IMR-90 (cell line): Measurements from ENCODE around the gene NGEF. TPM values are rescaled to one million over a fixed set of nuclear protein-coding genes. Genes with fewer than 3 reads are reported as not detected.

Experiments
- ATAC-seq: fragments of 200-7000 bp; cut with Tn5 transposase; 2 replicates; pipeline ENCODE4 v1.9.1; 2020; ENCODE audit warnings: low read depth, mild to moderate bottlenecking, moderate library complexity
- BruUV-seq: library from RNA; stranded (reverse); fragments of 400-500 nt; replicated peaks from 2 replicates; lab custom pipeline; 2021; lab: Mats Ljungman, UMichigan
- CTCF ChIA-PET: fragments of 300-600 bp; formaldehyde crosslinking; extraction: SDS; loops from one replicate; lab custom pipeline; 2021; ENCODE audit warnings: antibody characterized with exemption; lab: Yijun Ruan, JAX
- POLR2A ChIA-PET: fragments of 300-600 bp; sonication (Branson Sonifier 250); formaldehyde crosslinking; loops from one replicate; lab custom pipeline; 2022; ENCODE audit warnings: antibody characterized with exemption; ENCODE audit not compliant: unreplicated experiment; lab: Charles Lee
- DNase-seq: peaks from one replicate; pipeline ENCODE4 v3.0.0; 2013
- H2AFZ ChIP-seq: replicated peaks from 2 replicates; pipeline ENCODE3; 2013; ENCODE audit warnings: low read length, mild to moderate bottlenecking; ENCODE audit not compliant: poor library complexity
- H2AK5ac ChIP-seq: 2 replicates; pipeline ENCODE4 v1.6.1; 2013; ENCODE audit warnings: low read depth, low read length, inconsistent platforms
- H2AK9ac ChIP-seq: replicated peaks from 2 replicates; pipeline ENCODE3; 2013; ENCODE audit warnings: mild to moderate bottlenecking, low read depth, low read length, moderate library complexity; ENCODE audit not compliant: poor library complexity
- H2BK120ac ChIP-seq: 2 replicates; pipeline ENCODE4 v1.6.1; 2013; ENCODE audit warnings: low read depth, low read length, inconsistent platforms
- H2BK15ac ChIP-seq: 3 replicates; pipeline ENCODE4 v1.6.1; 2013; ENCODE audit warnings: low read depth, low read length, inconsistent platforms
- H2BK20ac ChIP-seq: 2 replicates; pipeline ENCODE4 v1.6.1; 2013; ENCODE audit warnings: low read depth, mild to moderate bottlenecking, inconsistent platforms, low read length, moderate library complexity
- H2BK5ac ChIP-seq: 2 replicates; pipeline ENCODE4 v1.6.1; 2013; ENCODE audit warnings: mild to moderate bottlenecking, low read depth, low read length, inconsistent platforms; ENCODE audit not compliant: poor library complexity, severe bottlenecking
- H3K14ac ChIP-seq: replicated peaks from 2 replicates; pipeline ENCODE4 v1.6.1; 2013; ENCODE audit warnings: low read depth, low read length, inconsistent platforms
- H3K18ac ChIP-seq: 2 replicates; pipeline ENCODE4 v1.6.1; 2013; ENCODE audit warnings: low read depth, low read length, control low read depth
- H3K23ac ChIP-seq: 2 replicates; pipeline ENCODE4 v1.6.1; 2013; ENCODE audit warnings: low read depth, low read length, inconsistent platforms
- H3K27ac ChIP-seq: 2 replicates; pipeline ENCODE4 v1.5.1; 2013; ENCODE audit warnings: mild to moderate bottlenecking, control low read depth, low read length; ENCODE audit not compliant: insufficient read depth
- H3K27me3 ChIP-seq: 2 replicates; pipeline ENCODE4 v1.6.1; 2013; ENCODE audit warnings: low read length; ENCODE audit not compliant: control insufficient read depth, insufficient read depth
- H3K36me3 ChIP-seq: 2 replicates; pipeline ENCODE4 v1.6.1; 2013; ENCODE audit warnings: low read length, mixed read lengths; ENCODE audit not compliant: control insufficient read depth, insufficient read depth
- H3K4ac ChIP-seq: 2 replicates; pipeline ENCODE4 v1.6.1; 2013; ENCODE audit warnings: low read depth, low read length, inconsistent platforms
- H3K4me1 ChIP-seq: 2 replicates; pipeline ENCODE4 v1.6.1; 2013; ENCODE audit warnings: low read length, mixed read lengths; ENCODE audit not compliant: control insufficient read depth, insufficient read depth
- H3K4me2 ChIP-seq: 2 replicates; pipeline ENCODE4 v1.6.1; 2013; ENCODE audit warnings: low read depth, mild to moderate bottlenecking, control low read depth, low read length, moderate library complexity
- H3K4me3 ChIP-seq: 2 replicates; pipeline ENCODE4 v1.5.1; 2013; ENCODE audit warnings: low read depth, mild to moderate bottlenecking, control low read depth, low read length, moderate library complexity; ENCODE audit not compliant: insufficient read depth
- H3K56ac ChIP-seq: 2 replicates; pipeline ENCODE4 v1.6.1; 2013; ENCODE audit warnings: low read length, inconsistent platforms; ENCODE audit not compliant: insufficient read depth; ENCODE audit errors: extremely low read depth
- H3K79me1 ChIP-seq, 2 experiments: 2 replicates each; pipeline ENCODE4 v1.6.1; 2013; ENCODE audit warnings: low read length in 2 of 2, inconsistent platforms in 1 of 2, low read depth in 1 of 2
- H3K9ac ChIP-seq: 2 replicates; pipeline ENCODE4 v1.6.1; 2013; ENCODE audit warnings: low read depth, low read length, control low read depth
- H3K9me1 ChIP-seq: 2 replicates; pipeline ENCODE4 v1.6.1; 2013; ENCODE audit warnings: low read length, inconsistent platforms; ENCODE audit not compliant: insufficient read depth
- H3K9me3 ChIP-seq: 2 replicates; pipeline ENCODE4 v1.6.1; 2013; ENCODE audit warnings: low read length; ENCODE audit not compliant: control insufficient read depth, insufficient read depth
- H4K20me1 ChIP-seq: 2 replicates; pipeline ENCODE4 v1.6.1; 2013; ENCODE audit warnings: low read length, inconsistent platforms; ENCODE audit not compliant: insufficient read depth
- H4K5ac ChIP-seq: 2 replicates; pipeline ENCODE4 v1.6.1; 2013; ENCODE audit warnings: mild to moderate bottlenecking, low read depth, low read length, control low read depth
- H4K8ac ChIP-seq, 2 experiments: 2 replicates each; pipeline ENCODE4 v1.6.1; 2013; ENCODE audit warnings: low read depth in 2 of 2, low read length in 2 of 2, control low read depth in 1 of 2, inconsistent platforms in 1 of 2
- H4K91ac ChIP-seq: 2 replicates; pipeline ENCODE4 v1.6.1; 2013; ENCODE audit warnings: low read depth, low read length, inconsistent platforms; ENCODE audit not compliant: insufficient read depth
- BHLHE40 ChIP-seq: fragments of 150-350 bp; IDR thresholded peaks from 2 replicates; pipeline ENCODE4 v1.6.1; 2016; ENCODE audit warnings: mild to moderate bottlenecking, low read depth, low read length
- CHD1 ChIP-seq: IDR thresholded peaks from 2 replicates; pipeline ENCODE4 v1.6.1; 2012; ENCODE audit warnings: low read depth, low read length, improper control_type of control experiment
- CTCF ChIP-seq: conservative IDR thresholded peaks from 2 replicates; pipeline ENCODE4 v1.5.1; 2012; ENCODE audit warnings: mild to moderate bottlenecking, low read depth, low read length, improper control_type of control experiment
- MAFK ChIP-seq: IDR thresholded peaks from 2 replicates; pipeline ENCODE4 v1.6.1; 2012; ENCODE audit warnings: low read depth, low read length, improper control_type of control experiment
- MXI1 ChIP-seq: IDR thresholded peaks from 2 replicates; pipeline ENCODE4 v1.6.1; 2012; ENCODE audit warnings: low read depth, mild to moderate bottlenecking, low read length, moderate library complexity, borderline replicate concordance
- POLR2A ChIP-seq: IDR thresholded peaks from 2 replicates; pipeline ENCODE4 v1.6.1; 2012; ENCODE audit warnings: mild to moderate bottlenecking, low read depth, low read length
- RAD21 ChIP-seq: IDR thresholded peaks from 2 replicates; pipeline ENCODE4 v1.6.1; 2012; ENCODE audit warnings: low read length, improper control_type of control experiment
- RCOR1 ChIP-seq: IDR thresholded peaks from 2 replicates; pipeline ENCODE4 v1.6.1; 2012; ENCODE audit warnings: mild to moderate bottlenecking, low read length, improper control_type of control experiment; ENCODE audit not compliant: insufficient replicate concordance
- RFX5 ChIP-seq: IDR thresholded peaks from 2 replicates; pipeline ENCODE4 v1.8.0; 2012; ENCODE audit warnings: low read depth, mild to moderate bottlenecking, low read length, moderate library complexity
- SMC3 ChIP-seq: fragments of 150-350 bp; IDR thresholded peaks from 2 replicates; pipeline ENCODE4 v1.6.1; 2016; ENCODE audit warnings: low read depth, mild to moderate bottlenecking, antibody characterized with exemption, low read length, moderate library complexity
- USF2 ChIP-seq: fragments of 150-350 bp; IDR thresholded peaks from 2 replicates; pipeline ENCODE4 v1.6.1; 2017; ENCODE audit warnings: mild to moderate bottlenecking, antibody characterized with exemption, low read length, low read depth
- WGBS, 2 experiments: methylation state at CpG; one replicate each; pipeline versions ENCODE4 v1.1.5 to v1.1.7; 2013; ENCODE audit warnings: missing lambda C conversion rate in 2 of 2; ENCODE audit not compliant: insufficient read length in 1 of 2; ENCODE audit errors: extremely low coverage in 2 of 2; 5-methylcytosine and 5-hydroxymethylcytosine counted together
- dilution Hi-C: fragments of 300-500 bp; cut with HindIII; formaldehyde crosslinking; loops from one replicate; pipeline ENCODE4 v1.14.3; 2018; ENCODE audit warnings: low sequenced_read_pairs; ENCODE audit not compliant: unreplicated experiment
- in situ Hi-C: fragments of 300-500 bp; cut with MboI; formaldehyde crosslinking; loops from 3 replicates; pipeline ENCODE4 v1.14.3; 2019; ENCODE audit warnings: low sequenced_read_pairs, inconsistent platforms, mixed read lengths
- intact Hi-C: fragments of 100-400 bp; cut with micrococcal nuclease; formaldehyde crosslinking; loops from 2 replicates; pipeline ENCODE4 v1.10.0; 2022
- polyA plus RNA-seq, 3 experiments: library from polyadenylated mRNA; depleted of rRNA; stranded (reverse); fragments of >200 nt; gene quantifications; 2 replicates each; pipeline ENCODE4 v1.2.3, GENCODE V29; 2012; ENCODE audit warnings: low replicate concordance in 1 of 3
- total RNA-seq: library from RNA; depleted of rRNA; stranded (reverse); fragments of >200 nt; gene quantifications from 2 replicates; pipeline ENCODE4 v1.2.3, GENCODE V29; 2012

The NGEF gene
- total and polyA plus RNA-seq, 2 of the 4 experiments (the other 2 are of a cell fraction): 1.1 to 1.7 TPM

GRCh38 chr2:233010569-233011267 lies 2.3 kb downstream of the NGEF start:
- ATAC-seq (no peak), DNase-seq (no peak)
- no peak overlapping the region for H2AK5ac ChIP-seq
- no peak overlapping the region for H3K23ac ChIP-seq
- no peaks in the 10 kb centered on the region for H3K4me1 ChIP-seq
- H4K5ac ChIP-seq: no peak overlapping the region
- no peak overlapping the region for H3K4me2 ChIP-seq
- ChIA-PET POLR2A (no interaction called here), CTCF (no interaction called here)
- no peak overlapping the region for H3K27ac ChIP-seq
- TF ChIP-seq BHLHE40: no peak
- no peak for TF ChIP-seq CTCF
- no peak for TF ChIP-seq CHD1
- TF ChIP-seq SMC3: no peak
- no peak for TF ChIP-seq POLR2A
- no peak for TF ChIP-seq MXI1
- TF ChIP-seq RAD21: no peak
- no peak for TF ChIP-seq MAFK
- no peak for TF ChIP-seq USF2
- no peak for TF ChIP-seq RCOR1
- TF ChIP-seq RFX5: no peak
- no peak overlapping the region for H4K91ac ChIP-seq
- H3K14ac ChIP-seq: no peak overlapping the region
- no peak overlapping the region for H3K56ac ChIP-seq
- in situ Hi-C loops (no loop called here), intact Hi-C loops (no loop called here), dilution Hi-C loops (no loop called here)
- no peak overlapping the region for H3K4me3 ChIP-seq
- no peak overlapping the region for H2BK20ac ChIP-seq
- no peaks in the 10 kb centered on the region for H3K36me3 ChIP-seq
- H3K27me3 ChIP-seq: peaks cover 8% of the 10 kb centered on the region; the same call in 1 of the 2 replicates
- no peak overlapping the region for H2AFZ ChIP-seq
- no TSS peak for BruUV-seq
- H2AK9ac ChIP-seq: no peak overlapping the region
- H2BK120ac ChIP-seq: no peak overlapping the region
- H4K8ac ChIP-seq: no peak overlapping the region
- H2BK15ac ChIP-seq: no peak overlapping the region
- no peak overlapping the region for H3K18ac ChIP-seq
- H4K20me1 ChIP-seq: no peaks in the 10 kb centered on the region
- no peak overlapping the region for H3K9ac ChIP-seq
- no peak overlapping the region for H3K4ac ChIP-seq
- no peak overlapping the region for H2BK5ac ChIP-seq
- H3K9me3 ChIP-seq: no peaks in the 10 kb centered on the region
- 100% methylated on average over 2 of the region's 9 CpGs; no CpG with 5 or more reads in 1 of the 2 experiments for WGBS, 2 experiments
- H3K79me1 ChIP-seq: no peaks in the 10 kb centered on the region
- H3K9me1 ChIP-seq: no peaks in the 10 kb centered on the region
